Fibroblast of skin of left quadriceps (primary cell): ENCODE measurements around the gene INHA.

Source experiments
- DNase-seq, 2 experiments: peaks; one replicate each; pipeline ENCODE4 v3.0.0-alpha.2; 2013; ENCODE audit warnings: low read depth in 2 of 2

The INHA gene

GRCh38 chr2:219540784-219541504 lies 31.2 kb upstream of the INHA start:
- DNase-seq, result no peak

- peak; percentile 28 to 29 for DNase-seq
These were observed 30.4 kb upstream of the INHA start for GRCh38 chr2:219541611-219542180.

DNA sequence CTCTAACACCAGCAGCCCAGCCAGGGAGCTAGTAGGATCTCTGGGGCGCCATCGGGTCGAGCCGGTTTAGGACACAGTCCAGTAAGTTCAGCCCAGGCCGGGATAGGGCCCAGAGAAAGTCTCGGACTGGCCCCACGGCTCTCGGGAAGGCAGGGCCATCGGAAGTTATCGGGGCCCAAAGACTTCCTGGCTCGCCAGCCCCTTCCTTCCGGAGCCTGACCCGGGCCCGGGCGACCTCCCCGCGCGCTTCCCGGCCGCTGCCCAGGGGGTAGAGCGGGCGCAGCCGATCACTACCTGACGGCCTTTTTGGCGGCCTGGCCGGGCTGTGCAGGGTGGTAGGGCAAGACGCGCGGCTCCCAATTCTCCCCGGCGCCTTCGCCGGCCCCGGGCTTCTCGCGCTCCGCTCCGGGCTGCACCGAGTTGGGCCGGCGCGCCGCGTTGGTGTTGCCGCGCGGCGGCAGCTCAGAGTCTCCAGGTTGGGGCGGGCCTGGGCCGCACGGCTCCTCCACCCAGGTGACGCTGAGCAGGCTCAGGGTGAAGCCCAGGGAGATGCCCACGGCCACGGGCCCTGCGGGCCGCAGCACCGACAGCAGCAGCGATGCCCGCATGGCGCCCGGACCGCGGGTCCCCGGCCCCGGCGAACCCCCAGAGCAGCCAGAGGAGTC lies 29.0 kb upstream of the INHA start:
- DNase-seq, result no peak

- DNase-seq, result peak; percentile 97
These were observed 28.3 kb upstream of the INHA start, which contains the start of the genes CHPF and TMEM198 for GRCh38 chr2:219543596-219544358. CHPF (minus strand) TSS chr2:219543809; CDS start chr2:219543538, 271 bp downstream. TMEM198 (plus strand) TSS chr2:219544028; CDS start chr2:219544728, 700 bp downstream.

DNA sequence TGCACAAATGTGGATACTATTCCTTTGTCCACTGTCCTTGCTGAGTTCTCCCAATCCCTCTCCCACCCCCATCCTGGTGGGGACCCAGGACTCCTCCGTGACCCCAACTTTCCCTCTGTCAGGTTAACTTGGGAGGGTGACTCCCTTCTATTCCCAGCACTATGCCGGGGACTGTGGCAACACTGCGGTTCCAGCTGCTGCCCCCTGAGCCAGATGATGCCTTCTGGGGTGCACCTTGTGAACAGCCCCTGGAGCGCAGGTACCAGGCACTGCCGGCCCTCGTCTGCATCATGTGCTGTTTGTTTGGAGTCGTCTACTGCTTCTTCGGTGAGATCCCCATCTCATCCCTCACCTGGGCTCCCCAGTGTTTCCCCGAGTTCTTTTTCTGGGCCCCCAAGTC lies 27.5 kb upstream of the INHA start:
- DNase-seq, result no peak

GRCh38 chr2:219545295-219545942 lies 26.7 kb upstream of the INHA start:
- no peak for DNase-seq

GRCh38 chr2:219545943-219546352 lies 26.2 kb upstream of the INHA start:
- no peak for DNase-seq

GRCh38 chr2:219547621-219548020 lies 24.5 kb upstream of the INHA start:
- no peak for DNase-seq

- DNase-seq, result no peak
These were observed 23.1 kb upstream of the INHA start for GRCh38 chr2:219548990-219549389.

DNA sequence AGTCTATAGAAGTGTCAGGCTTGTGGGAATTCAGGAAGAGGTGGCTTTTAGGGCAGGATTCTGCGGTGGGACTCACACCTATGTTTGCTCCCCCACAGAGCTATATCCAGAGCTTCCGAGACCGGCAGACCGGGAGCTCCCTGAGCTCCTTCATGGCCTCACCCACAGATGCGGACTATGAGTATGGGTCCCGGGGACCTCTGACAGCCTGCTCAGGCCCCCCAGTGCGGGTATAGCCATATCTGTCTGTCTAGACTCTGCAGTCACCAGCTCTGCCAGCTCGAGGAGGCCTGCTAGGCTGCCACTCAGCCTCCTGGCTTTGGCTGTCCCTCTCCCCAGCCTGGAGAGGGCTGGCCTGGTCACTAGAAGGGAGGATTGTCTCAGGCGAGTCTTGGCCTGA lies 22.5 kb upstream of the INHA start:
- DNase-seq, result no peak

- no peak for DNase-seq
These were observed 20.4 kb upstream of the INHA start for GRCh38 chr2:219551441-219552381.

GRCh38 chr2:219552382-219553167 lies 19.5 kb upstream of the INHA start:
- peak; percentile 48 to 57 for DNase-seq

DNA sequence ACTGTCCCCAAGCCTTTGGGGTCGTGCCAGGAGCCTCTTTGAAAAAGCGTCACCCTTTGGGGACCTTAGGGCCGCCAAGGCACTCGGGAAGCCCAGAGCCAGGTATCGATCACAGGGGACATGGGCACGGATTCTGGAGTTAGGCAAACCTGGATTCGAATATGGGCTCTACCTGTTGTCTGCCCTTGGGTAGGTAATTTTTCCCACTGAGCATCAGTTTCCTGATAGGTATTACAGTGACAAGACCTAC lies 19.0 kb upstream of the INHA start:
- no peak for DNase-seq

DNA sequence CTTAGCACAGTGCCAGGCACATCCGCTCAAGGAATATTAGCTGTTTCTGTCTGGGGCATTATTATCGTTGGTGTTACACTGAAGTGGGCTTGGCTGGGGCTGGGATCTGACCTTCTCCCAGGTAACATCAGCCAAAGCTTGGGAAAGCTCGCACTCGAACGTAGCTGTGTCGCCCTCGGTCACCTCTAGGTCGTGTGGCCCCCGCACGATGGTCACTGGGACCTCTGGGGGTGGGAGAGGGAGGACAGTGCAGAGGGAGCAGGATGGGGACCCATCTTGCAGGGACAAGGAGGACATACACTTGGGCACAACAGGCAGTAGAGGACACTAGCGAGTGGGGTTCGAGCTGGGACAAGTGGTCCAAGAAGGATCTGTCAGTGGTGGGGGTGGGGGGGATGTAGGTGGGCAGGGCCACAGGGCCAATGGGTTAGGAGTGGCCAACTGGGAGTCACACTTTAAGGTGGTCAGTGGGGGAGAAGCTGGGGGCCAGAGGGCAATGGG lies 18.6 kb upstream of the INHA start:
- no peak for DNase-seq

DNA sequence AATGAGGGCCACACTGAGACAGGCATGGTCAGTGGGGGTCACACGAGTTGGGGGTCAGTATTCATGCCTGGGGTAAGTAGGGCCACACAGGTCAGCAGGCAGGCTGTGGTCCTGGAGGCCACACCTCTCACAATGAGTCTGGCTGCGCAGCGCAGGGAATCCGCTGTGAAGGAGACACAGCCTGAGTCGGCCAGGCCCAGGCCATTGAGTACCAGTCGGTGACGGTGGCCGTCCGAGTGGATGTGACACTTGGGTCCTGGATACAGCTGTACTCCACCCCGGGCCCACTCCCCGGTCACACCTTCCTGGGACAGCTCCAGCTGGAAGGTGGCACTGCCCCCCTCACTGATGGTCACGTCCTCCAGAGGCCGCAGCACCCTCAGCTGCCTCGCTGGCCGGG lies 17.8 kb upstream of the INHA start:
- no peak for DNase-seq

- no peak for DNase-seq
These were observed 16.2 kb upstream of the INHA start for GRCh38 chr2:219555956-219556355.

DNA sequence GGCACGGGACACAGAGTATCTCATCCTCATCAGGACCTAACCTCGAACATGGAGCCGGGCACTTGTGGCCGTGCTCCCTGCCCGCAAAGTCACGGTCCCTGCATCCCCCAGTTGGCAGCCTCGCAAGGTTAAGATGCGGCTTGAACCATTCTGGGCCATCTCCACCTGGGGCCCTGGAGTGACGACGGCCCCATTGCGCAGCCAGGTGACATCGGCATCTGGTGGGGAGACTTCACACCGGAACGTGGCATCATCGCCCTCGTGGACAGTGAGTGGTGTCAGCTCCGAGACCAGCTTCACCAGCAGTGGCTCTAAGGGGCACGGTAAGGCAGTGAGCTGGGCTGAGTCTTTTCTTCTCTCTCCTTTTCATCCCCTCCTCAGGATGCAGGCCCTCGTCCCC lies 15.7 kb upstream of the INHA start:
- DNase-seq, result no peak

DNA sequence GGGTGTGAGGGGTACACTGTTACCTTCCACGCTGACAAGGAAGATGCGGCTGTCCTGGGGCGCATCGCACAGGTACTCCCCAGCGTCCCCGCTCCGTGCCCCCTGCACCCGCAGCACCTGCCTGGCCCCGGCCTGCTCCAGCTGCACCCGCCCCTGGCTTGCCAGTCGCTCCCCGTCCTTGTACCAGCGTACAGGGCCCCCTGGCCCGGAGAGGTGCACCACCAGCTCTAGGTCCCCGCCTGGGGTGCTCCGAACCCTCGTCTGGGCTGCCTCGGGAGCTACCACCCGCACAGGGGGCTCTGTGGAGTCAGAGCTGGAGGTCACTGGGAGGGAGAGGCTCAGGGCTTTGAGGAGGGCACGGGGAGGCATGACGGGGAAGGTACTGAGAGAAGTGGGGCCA lies 14.8 kb upstream of the INHA start:
- no peak for DNase-seq

DNA sequence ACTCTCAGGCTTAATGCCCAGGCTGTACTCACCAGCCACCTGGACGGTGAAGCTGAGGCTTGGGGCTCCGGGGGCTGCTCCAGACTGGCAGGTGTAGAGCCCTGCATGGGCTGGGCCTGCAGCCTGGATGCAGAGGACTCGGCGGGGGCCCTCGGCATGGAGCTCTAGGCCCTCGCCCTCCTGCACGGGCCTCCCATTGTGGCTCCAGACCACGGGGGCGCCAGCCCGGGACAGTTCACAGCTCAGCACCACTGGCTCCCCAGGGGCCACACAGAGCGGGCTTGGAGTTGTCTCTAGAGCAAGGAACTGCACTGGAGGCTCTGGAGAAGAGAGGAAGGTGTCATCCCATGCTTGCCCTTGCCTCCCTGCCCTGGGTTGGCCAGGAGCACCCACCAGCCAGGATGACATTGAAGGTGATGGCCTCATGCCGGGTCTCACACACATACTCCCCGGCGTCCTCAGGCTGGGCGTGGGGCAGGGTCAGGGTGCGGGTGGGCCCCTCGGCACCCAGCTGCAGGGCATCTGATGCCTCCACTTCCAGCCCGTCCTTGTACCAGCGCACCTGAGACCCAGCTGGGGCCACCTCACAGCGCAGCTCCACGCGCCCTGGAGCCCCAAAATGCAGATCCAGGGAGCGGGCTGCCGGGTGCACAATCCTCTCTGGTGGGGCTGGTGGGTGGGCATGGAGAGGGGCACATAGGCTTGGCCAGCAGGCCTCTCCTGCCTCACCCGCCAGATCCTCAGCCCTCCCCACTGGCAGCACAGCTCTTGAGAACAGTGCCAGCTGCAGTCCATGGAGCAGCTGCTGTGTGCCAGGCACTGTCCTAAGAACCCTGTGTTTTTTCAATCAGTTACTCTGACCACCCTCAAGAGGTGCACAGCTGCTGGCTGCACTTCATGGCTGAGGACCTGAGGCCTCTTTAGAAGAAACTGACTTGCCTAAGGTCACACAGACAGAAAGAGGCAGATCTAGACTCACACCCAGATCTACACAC lies 14.0 kb upstream of the INHA start:
- DNase-seq, result no peak
